ENCODE data around the gene PIF1. TPM values are rescaled to one million over a fixed set of nuclear protein-coding genes. Genes with fewer than 3 reads are reported as not detected.

Gene PIF1
- total RNA-seq, 1 experiment from 2014 or later = 34.9 TPM

GRCh38 chr15:64775551-64776401 is 49.7 kb downstream of the PIF1 start, which contains the start of gene RBPMS2:
TSS of gene RBPMS2 (minus strand) at chr15:64775589. CDS start at chr15:64775319, 270 bp downstream.
- no peaks in the 10 kb centered on the region for H3K9me3 ChIP-seq (ENCODE audit: control insufficient read depth in 1 of 2, insufficient read depth in 1 of 2, low read depth in 1 of 2, low read length in 2 of 2)
- RAD21 ChIA-PET (ENCODE audit: low non-redundant PET in 1 of 2, low total read pairs in 2 of 2, uncharacterized antibody in 2 of 2, unreplicated experiment in 2 of 2) = no interaction called here
- H3K9me2 ChIP-seq (ENCODE audit: insufficient read depth) = no peaks in the 10 kb centered on the region
- peak within 1 kb of the TSS; percentile 45 for H2AFZ ChIP-seq (ENCODE audit: low read depth, low read length, poor library complexity, severe bottlenecking)
- peaks cover 2 to 34% of the 10 kb centered on the region in 2 experiments; a peak in 3 of 4 replicates for H3K4me1 ChIP-seq (ENCODE audit: control insufficient read depth in 1 of 2, insufficient read depth in 2 of 2, low read length in 2 of 2)
- peak; percentile 50 for TF ChIP-seq TCF7L2 (IDR thresholded peaks at IDR 0.05; ENCODE audit: borderline replicate concordance, extremely low read depth, insufficient read depth, insufficient read length)
- no peak for TF ChIP-seq ELF1 (IDR thresholded peaks at IDR 0.05; ENCODE audit: borderline replicate concordance, low read depth)
- no peaks in the 10 kb centered on the region for H3K36me3 ChIP-seq (ENCODE audit: control insufficient read depth in 1 of 2, insufficient read depth in 2 of 2, low read length in 2 of 2)
- POLR2A ChIA-PET = no interaction called here
- peak within 1 kb of the TSS; percentile 40 to 66 for H3K4me3 ChIP-seq (replicated peaks in 1 of 2; ENCODE audit: low read depth in 1 of 2, low read length in 2 of 2)
- peak; percentile 59 for ATAC-seq
- H4K20me1 ChIP-seq (ENCODE audit: insufficient read depth) = no peaks in the 10 kb centered on the region
- intact Hi-C loops (cut with micrococcal nuclease) = no loop called here
- BruUV-seq (replicated peaks) = no TSS peak
- H3K4me2 ChIP-seq (ENCODE audit: low read length) = peak within 1 kb of the TSS; percentile 93
- peak within 1 kb of the TSS; percentile 54; the same call in 1 of the 2 replicates for H3K27ac ChIP-seq (ENCODE audit: low read depth, low read length)
- H3K27me3 ChIP-seq (ENCODE audit: insufficient read depth, low read length) = no peaks in the 10 kb centered on the region
- CTCF ChIA-PET = no interaction called here
- no peak for DNase-seq (ENCODE audit: low read depth, low spot score)
- peak within 1 kb of the TSS; percentile 71 for H3K9ac ChIP-seq (ENCODE audit: low read length)
- no peaks in the 10 kb centered on the region for H3K79me2 ChIP-seq (ENCODE audit: insufficient read depth, low read length)

GRCh38 chr15:64774629-64775493 is 50.6 kb downstream of the PIF1 start:
- Histone ChIP-seq H3K4me3 (replicated peaks in 1 of 2; ENCODE audit: low read depth in 1 of 2, low read length in 2 of 2) (peak overlapping the region; percentile 40 to 66), H3K9ac (ENCODE audit: low read length) (peak overlapping the region; percentile 71), H3K4me1 (ENCODE audit: control insufficient read depth in 1 of 2, insufficient read depth in 2 of 2, low read length in 2 of 2) (peaks cover 2 to 34% of the 10 kb centered on the region in 2 experiments; a peak in 3 of 4 replicates), H3K79me2 (ENCODE audit: insufficient read depth, low read length) (no peaks in the 10 kb centered on the region), H3K36me3 (ENCODE audit: control insufficient read depth in 1 of 2, insufficient read depth in 2 of 2, low read length in 2 of 2) (no peaks in the 10 kb centered on the region), H4K20me1 (ENCODE audit: insufficient read depth) (no peaks in the 10 kb centered on the region), H3K9me2 (ENCODE audit: insufficient read depth) (no peaks in the 10 kb centered on the region), H3K4me2 (ENCODE audit: low read length) (peak overlapping the region; percentile 88), H3K9me3 (ENCODE audit: control insufficient read depth in 1 of 2, insufficient read depth in 1 of 2, low read depth in 1 of 2, low read length in 2 of 2) (no peaks in the 10 kb centered on the region), H3K27me3 (ENCODE audit: insufficient read depth, low read length) (no peaks in the 10 kb centered on the region), H2AFZ (ENCODE audit: low read depth, low read length, poor library complexity, severe bottlenecking) (no peak overlapping the region), H3K27ac (ENCODE audit: low read depth, low read length) (peak overlapping the region; percentile 54; the same call in 1 of the 2 replicates)
- BruUV-seq (replicated peaks) = no TSS peak
- peak; percentile 61 for ATAC-seq
- RAD21 ChIA-PET (ENCODE audit: low non-redundant PET in 1 of 2, low total read pairs in 2 of 2, uncharacterized antibody in 2 of 2, unreplicated experiment in 2 of 2) = no interaction called here
- CTCF ChIA-PET = no interaction called here
- no peak for DNase-seq (ENCODE audit: low read depth, low spot score)
- POLR2A ChIA-PET = interaction anchor here (0.7 kb wide), 1 partner anchor 9 kb away, joined by 3 read pairs; no protein-coding TSS in a partner anchor
- intact Hi-C loops (cut with micrococcal nuclease) = no loop called here
- TF ChIP-seq ELF1 (IDR thresholded peaks at IDR 0.05; ENCODE audit: borderline replicate concordance, low read depth) = no peak
- TF ChIP-seq POLR2AphosphoS5 (IDR thresholded peaks at IDR 0.05; ENCODE audit: low read depth, low read length) = 0 out of 2 replicates have a peak, but pooled peaks have one; percentile 11
- no peak for TF ChIP-seq ATF3 (IDR thresholded peaks at IDR 0.05)
- TF ChIP-seq JUND (IDR thresholded peaks at IDR 0.05) = no peak
- no peak for TF ChIP-seq EZH2phosphoT487 (IDR thresholded peaks at IDR 0.05; ENCODE audit: borderline replicate concordance)
- no peak for TF ChIP-seq CEBPB (IDR thresholded peaks at IDR 0.05; ENCODE audit: low read depth)
- TF ChIP-seq ZBTB33 (IDR thresholded peaks at IDR 0.05; ENCODE audit: extremely low read depth, insufficient replicate concordance, low read length) = no peak
- TF ChIP-seq YY1 (IDR thresholded peaks at IDR 0.05; ENCODE audit: extremely low read depth, insufficient replicate concordance, low read depth, low read length) = no peak
- no peak for TF ChIP-seq MAX (IDR thresholded peaks at IDR 0.05)
- no peak for TF ChIP-seq CBX3 (IDR thresholded peaks at IDR 0.05; ENCODE audit: low read depth)
- TF ChIP-seq ZFX (IDR thresholded peaks at IDR 0.05) = peak; percentile 89
- no peak for TF ChIP-seq SP1 (IDR thresholded peaks at IDR 0.05; ENCODE audit: low read depth)

Data from HCT116 (cell line).